Activated T-helper 17 cell treated with anti-CD3 and anti-CD28 coated beads, Interleukin-2, amount 50 U/mL, for 72 hours (primary cell): ENCODE data around the gene ZNF761. TPM values are rescaled to one million over a fixed set of nuclear protein-coding genes. Genes with fewer than 3 reads are reported as not detected.

Experiments
- total RNA-seq, 2 donors: library from RNA; stranded (reverse); gene quantifications; one replicate each; pipeline ENCODE4 v1.2.3, GENCODE V29; 2022

Gene ZNF761
- total RNA-seq, 2 donors from 2014 or later = 10.9 to 14.2 TPM

Other genes with a start within 250 kb of the ZNF761 start
- 1 to 10 TPM; 1.4 to 2.9 TPM for gene ZNF665, start 238.6 kb upstream of the ZNF761 start, total RNA-seq
- 1 to 10 TPM; 1.3 to 7.3 TPM for gene ZNF677, start 177.1 kb upstream of the ZNF761 start, total RNA-seq
- not detected for gene VN1R2, start 173.7 kb upstream of the ZNF761 start, total RNA-seq
- not detected for gene VN1R4, start 164.3 kb upstream of the ZNF761 start, total RNA-seq
- gene ZNF845, start 98.2 kb upstream of the ZNF761 start, total RNA-seq = 1 to 10 TPM; 4.6 to 6.4 TPM
- gene ZNF525, start 66.3 kb upstream of the ZNF761 start, total RNA-seq = 10 to 100 TPM; 12.0 to 24.8 TPM
- gene ZNF765, start 36.8 kb upstream of the ZNF761 start, total RNA-seq = 10 to 100 TPM in 1 of 2 donors, 1 to 10 TPM in 1; 8.4 to 15.8 TPM
- gene ZNF813, start 35.7 kb downstream of the ZNF761 start, total RNA-seq = 1 to 10 TPM; 3.4 to 8.4 TPM
- gene ZNF331, start 106.2 kb downstream of the ZNF761 start, total RNA-seq = 10 to 100 TPM; 24.9 to 65.2 TPM
- not detected for gene DPRX, start 200.0 kb downstream of the ZNF761 start, total RNA-seq